Measurements from ENCODE around the gene NABP1.
"Not testable (repeated sequence)": the region's sequence is repeated elsewhere in the genome, so short reads cannot be mapped to it uniquely, and the experiment has no call there.

Gene NABP1, protein sequence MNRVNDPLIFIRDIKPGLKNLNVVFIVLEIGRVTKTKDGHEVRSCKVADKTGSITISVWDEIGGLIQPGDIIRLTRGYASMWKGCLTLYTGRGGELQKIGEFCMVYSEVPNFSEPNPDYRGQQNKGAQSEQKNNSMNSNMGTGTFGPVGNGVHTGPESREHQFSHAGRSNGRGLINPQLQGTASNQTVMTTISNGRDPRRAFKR

DNA sequence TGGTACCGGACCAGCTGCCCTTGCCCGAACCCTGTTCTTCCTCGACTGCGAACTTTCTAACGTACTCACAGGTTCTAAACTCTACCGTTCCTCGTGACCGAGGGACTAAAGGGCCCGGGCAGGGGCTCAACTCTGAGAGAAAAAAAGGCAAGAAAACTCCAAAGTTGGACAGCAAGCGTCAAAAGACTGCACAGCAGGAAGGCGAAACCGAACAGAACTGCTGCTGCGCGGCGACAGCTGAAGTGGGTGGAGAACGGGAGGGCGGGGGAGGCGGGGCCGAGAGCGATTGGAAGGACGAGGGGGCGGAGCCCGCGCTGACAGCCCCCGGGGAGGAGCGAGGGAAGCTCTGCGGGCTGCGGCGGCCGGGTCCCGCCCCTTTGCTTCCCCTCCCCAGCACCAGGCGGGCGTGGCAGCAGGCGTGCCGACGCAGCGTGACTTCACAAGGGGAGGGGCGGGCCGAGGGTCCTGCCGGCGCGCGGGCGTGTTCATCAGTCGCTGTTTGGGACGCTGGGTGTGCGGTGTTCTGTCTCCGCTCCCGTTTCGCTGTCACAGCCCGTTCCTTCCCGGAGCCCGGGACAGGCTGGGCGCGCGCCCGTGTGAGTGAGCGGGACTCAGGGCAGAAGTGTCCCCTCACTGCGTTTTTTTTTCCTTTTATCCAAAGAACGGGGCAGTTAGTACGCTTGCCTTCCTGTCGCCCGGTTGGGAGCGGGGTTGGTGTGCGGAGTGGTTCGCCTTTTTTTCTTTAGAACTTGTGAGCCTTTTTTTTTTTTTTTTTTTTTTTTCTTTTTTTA is at the start of gene NABP1:
Gene NABP1 (plus strand): TSS at position 491 of the 791 bp plus-strand sequence. CDS start 479 bp downstream, outside the sequence.
- DNase-seq, result peak; percentile 83 to 85

DNA sequence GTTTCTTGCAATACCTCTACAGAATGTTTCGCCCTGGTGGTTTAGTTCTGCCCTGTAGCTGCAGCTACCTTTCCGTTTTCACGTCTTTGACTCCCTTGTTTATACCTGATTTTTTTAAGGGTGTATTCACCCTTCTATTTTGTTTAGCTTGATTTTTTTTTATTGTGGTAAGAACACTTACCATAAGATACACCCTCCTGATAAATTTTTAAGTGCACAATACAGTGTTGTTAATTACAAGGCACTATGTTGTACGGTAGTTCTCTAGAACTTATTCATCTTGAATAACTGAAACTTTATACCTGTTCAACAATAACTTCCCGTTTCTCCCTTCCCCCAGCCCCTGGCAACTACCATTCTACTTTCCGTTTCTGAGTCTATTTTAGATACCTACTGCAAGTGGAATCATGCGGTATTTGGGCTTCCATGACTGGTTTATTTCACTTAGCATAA is 48.9 kb upstream of the NABP1 start:
- DNase-seq, result no peak

DNA sequence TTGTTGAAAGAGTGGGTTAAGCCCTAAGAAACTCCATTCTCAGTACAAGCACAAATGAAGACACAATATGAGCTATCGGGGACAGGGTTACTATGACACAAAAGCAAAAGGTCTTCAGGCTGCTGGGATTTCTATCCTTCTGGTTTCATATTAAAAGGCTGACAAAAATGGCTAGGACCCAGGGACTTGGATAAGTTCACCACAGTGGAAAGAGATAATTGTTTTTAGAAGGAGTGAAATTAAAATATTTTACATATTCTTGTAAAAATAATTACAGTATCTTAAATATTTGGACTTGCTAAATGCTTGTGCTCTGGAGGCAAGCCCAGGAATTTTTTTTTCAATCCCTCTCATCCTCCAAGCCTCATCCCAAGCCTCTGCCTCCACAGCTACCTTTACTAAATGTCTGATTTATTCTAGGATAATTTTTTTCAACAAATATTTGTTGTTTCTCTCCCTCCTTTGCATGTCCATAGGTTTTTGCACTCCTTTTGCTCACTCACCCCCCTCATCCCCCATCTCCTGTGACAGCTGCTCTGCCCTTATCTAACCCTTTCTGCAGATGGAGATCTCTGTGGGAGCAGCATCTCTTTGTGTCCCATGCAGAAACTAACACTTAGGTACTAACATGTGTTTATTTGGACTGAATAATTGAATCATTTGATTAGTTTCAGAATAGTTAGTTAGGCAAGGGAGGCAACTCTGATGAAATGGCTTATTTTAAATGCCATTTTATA is 47.8 kb upstream of the NABP1 start:
- no peak for DNase-seq

DNA sequence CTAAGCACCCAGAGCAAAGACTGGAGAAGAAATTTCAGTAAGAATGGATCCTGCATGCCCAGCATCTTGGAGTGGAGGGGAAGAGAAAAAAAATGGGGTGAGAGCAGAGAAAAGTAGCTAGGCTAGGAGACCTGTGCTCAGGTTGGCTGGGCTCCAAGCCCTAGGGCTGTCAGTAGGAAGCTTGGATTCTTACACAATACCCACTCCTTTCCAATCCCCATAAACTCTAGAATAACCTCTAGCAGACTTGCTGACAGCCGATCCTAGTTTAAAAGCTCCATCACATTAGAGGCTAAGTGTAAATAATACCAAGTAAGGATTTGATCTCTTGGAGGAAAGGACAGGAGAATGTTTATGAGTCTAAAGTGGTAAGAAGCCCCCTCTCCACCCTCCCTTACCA is 46.2 kb upstream of the NABP1 start:
- DNase-seq, result no peak

DNA sequence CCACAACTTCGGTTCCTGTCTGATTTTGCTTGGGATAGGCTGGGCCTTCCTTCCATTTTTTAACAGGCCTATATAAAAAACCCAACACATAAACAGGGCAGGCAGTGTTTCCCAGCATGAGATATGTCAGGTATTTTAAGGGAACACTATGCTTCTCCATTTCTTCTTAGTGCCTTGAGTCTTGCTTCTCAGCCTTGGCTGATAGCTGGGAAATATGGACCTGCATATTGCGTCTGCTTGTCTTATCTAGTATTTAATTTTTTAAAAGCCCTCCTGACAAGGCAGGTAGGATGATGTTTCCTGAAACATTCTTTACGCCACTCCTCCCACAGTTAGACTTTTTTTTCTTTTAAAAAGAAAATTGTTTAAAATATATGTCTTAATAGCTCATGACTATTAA is 45.5 kb upstream of the NABP1 start:
- no peak for DNase-seq

DNA sequence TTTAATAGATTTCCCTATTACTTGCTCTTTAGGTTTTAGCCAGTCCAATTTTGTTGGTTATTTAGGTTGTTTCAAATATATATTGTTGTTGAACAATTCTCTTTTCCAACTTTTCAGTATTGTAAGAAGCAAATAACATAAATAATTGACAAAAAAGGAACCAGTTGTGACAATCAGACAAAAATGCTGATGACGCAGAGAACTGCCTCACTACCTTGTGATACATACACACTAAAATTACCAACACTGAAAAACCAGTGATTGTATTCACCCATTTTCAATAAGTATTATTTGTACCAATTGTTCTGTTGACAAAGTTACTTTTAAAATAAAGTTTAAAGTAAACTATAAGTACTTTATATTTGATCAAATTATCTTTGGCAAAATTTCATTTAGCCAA is 43.1 kb upstream of the NABP1 start:
- no peak for DNase-seq

DNA sequence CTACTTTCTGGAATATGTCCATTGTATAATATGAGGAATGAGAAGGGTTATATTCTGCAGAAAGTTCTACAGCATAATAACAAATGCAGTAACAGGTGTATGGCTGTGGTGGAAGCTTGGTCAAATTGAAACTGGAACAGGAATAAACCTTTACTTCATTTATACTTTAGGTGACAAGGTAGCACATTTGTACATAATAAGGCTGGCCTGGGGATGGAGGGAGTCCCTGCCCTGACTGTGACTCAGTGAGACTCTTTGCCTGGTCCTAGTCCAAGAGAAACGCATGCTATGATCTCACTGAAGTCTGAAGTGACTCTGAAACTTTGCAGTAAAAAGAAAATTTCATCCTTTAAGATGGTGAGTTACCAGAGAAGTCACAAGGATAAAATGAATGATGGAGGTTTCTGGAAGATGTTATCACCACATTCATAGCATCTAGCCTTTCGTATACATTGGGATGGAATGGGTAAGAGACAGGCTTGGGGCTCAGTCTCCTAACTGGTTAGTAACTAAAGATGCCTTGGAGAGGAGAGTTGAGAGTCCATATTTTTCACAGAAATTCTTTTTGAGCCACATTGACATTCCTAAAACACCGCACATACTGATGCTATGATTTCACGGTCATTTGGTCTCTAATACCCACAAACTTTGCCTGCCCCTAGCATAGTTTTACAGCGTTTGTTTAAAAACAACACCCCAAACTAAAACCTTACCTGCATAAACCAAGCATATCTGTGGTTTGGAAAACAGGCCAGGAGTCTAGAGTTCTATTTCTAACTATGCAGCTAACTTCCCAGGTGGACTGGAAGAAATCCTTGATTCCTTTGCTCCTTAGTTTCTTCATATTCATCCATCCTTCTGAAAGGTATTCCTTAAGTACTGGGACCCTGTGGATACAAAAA is 42.4 kb upstream of the NABP1 start:
- DNase-seq, result no peak

DNA sequence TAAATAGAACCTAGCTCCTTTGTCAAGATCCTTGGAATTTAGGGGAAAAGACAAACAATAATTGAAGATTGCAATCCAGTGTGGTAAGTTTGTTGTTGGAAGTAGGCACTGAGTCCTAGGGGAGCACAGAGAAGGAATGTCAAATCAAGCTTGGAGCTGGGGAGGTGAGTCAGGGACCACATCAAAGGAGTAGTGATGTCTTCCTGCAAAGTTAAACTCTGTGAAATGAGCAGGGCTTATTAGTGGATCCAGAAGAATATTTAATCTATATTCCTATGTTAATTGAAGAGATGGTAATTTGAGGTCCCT is 41.7 kb upstream of the NABP1 start:
- no peak for DNase-seq

DNA sequence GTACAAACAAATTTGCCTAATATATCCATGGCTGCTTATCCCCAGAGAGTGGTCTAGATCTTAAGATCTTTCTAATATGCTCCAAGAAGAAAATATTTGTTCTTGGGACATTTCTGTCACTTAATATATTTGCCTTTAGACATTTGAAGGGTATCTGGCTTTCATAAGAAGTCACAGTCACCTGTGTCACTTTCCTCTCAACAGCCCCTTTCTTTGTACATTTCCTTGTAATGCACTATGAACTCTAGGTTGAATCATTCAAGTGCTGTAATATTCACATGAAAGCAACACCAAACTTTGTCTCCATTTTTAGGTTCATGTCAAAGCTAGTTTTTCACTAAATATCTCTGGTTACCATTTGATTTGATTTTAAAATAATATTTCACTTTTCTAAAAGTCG is 41.4 kb upstream of the NABP1 start:
- no peak for DNase-seq

DNA sequence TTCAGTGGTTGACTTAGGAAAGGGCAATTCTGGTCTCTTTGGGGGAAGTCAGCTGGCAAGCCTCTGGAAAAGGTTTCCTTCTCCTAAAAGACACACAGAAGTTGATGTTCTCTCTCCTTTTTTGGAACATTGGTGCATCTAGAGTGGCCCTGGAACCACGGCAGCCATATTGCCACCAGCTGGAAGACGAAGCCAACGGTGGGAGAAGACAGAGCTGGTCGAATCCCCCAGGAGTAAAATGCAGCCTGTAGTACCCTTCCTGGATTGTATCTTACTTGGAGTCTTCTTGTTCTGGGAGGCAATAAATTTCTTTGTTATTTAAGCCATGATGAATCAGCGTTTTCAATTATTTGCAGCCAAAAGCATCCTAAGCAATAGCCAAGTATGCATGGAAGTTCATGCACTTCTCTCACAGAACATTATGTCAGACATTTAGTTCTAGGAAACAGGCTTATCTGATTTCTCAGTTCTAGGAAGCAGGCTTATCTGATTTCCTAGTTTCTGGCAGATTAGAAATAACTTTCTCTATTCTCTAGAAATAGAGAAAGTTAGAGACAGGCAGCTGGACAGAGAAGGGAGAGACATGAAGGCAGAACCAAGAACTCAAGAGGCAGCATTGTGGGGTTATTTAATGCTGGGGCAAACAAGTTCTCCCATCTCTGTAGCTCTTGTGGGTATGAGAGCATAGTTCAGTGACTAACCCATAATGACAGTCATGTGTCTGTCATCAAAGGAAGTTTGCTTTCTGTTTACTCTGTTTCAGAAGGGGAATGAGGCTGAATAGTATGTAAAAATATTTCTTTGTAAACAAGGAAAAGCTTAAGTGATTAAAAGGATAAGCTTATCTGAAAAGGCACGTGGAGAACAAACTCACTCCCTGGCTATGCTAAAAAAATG is 40.5 kb upstream of the NABP1 start:
- DNase-seq, result no peak

DNA sequence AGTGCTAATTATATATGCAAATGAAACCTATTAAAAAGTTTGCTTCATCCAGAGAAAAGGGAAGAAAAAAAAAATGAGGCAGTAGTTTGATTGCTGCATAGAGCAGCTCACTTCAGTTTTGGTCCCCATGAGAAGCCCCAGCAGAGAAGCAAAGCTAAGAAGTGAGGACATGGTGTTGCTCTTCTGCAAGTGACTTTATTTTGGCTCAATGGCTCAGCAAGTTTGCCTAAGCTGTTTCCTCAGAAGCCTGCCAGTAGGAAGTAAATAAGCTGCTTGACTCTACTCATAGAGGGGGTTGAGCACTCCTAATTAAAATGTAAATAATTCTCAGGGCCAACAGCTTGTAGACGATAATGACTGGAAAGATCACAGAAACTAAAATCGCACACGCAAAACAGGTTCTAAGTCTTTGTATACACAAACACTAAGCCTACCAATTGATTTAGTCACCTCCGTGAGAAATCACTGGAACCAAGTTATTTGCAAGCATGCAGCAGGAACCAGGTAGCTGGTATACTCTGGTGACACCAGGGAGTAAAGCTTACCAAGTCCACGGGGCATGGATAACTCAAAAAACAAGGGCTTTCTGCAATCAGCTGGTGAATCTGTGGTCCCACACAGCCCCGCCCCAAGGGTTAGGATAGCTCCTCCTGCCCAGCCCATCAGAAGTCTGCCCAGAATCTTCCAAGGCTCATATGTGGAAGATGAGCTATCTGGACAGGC is 39.7 kb upstream of the NABP1 start:
- DNase-seq, result no peak

DNA sequence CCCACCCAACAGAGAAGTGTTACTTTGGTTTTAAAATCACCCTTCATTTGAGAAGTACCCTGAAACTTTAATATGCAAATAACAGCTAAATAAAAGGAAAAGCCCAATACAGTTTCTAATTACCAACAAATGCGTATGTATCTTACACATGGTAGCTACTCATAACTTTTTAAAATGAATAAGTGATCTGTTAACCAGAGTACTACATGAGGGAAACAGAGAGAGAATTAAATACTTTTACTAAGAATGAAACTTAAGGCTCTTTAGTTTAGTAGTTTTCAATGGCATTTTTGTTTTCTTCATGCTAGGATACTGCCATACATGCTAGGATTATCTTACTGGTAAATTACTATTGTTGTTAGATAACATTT is 39.1 kb upstream of the NABP1 start:
- no peak for DNase-seq

DNA sequence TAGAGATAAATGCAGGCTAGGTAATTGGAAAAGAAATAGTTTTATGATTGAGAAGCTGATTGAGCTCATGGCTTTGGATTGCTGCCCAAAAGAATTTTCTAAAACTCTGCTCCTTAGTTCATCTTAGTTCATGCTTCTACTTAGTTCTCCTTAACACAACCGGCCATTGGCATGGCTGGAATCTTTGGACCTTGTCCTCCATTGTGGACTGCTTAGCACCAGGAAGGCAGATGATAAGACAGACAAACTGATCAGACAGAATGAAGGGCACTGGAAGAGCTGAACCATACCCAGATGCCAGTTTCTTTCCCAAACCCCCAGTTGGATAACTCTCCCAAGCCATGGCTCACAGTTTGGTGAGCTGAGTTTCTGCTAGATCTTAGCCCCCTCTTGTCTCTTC is 36.3 kb upstream of the NABP1 start:
- no peak for DNase-seq

DNA sequence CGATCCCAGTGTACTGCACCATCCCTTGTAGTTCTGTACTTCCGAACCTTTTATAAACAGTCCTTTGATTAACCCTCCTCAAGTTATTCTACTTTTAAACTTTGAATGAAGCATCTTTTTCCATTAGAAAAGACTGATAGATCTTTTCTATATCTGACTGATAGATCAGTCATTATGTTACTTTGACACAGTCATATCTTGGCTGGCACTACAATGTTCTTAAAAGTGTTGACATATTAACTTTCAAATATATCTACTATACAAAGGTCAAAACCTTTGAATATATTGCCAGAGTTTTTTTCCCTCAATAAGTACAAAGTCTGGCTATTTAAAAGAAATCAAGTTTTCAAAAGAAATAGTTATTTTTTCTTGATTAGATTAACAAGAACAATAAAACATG is 35.4 kb upstream of the NABP1 start:
- DNase-seq, result no peak

DNA sequence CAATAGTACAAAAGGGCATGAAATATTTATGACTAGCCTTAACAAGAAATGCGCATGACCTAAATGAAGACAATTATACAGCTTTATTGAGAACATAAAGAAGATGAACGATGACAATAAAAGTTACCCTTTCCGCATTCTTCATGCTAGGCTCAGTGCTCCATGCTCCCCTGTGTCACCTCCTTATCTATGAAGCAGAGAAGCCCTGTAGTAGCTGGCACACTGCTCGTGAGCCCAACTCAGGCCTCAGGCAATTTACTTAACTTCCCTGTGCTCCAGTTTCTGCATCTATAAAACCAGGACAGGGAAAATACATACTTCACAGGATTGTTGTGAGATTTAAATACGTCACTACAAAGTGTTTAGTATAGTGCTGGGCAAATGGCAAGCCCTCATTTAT is 34.5 kb upstream of the NABP1 start:
- no peak for DNase-seq

DNA sequence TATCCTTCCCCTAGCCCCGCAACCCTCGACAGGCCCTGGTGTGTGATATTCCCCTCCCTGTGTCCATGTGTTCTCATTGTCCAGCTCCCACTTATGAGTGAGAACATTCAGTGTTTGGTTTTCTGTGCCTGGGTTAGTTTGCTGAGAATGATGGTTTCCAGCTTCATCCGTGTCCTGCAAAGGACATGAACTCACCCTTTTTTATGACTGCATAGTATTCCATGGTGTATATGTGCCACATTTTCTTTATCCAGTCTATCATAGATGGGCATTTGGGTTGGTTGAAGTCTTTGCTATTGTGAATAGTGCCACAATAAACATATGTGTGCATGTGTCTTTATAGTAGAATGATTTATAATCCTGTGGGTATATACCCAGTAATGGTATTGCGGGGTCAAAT is 33.3 kb upstream of the NABP1 start:
- not testable (repeated sequence) for DNase-seq

DNA sequence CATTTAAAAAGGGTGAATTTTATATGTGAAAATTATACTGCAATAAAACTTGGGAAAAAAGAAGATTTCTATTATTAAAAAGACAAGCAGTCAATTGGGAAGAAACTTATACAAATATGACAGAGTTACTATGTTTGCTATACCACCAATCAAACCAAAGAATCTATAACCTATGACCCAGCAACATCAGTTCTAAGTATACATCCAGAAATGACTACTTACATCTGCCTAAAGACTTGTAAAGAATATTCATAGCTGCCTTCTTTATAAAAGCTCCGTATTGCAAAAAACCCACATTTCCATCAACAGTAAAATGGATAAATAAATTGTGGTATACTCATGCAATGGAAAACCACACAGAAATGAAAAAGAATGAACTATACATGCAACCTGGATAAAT is 32.9 kb upstream of the NABP1 start:
- no peak for DNase-seq

DNA sequence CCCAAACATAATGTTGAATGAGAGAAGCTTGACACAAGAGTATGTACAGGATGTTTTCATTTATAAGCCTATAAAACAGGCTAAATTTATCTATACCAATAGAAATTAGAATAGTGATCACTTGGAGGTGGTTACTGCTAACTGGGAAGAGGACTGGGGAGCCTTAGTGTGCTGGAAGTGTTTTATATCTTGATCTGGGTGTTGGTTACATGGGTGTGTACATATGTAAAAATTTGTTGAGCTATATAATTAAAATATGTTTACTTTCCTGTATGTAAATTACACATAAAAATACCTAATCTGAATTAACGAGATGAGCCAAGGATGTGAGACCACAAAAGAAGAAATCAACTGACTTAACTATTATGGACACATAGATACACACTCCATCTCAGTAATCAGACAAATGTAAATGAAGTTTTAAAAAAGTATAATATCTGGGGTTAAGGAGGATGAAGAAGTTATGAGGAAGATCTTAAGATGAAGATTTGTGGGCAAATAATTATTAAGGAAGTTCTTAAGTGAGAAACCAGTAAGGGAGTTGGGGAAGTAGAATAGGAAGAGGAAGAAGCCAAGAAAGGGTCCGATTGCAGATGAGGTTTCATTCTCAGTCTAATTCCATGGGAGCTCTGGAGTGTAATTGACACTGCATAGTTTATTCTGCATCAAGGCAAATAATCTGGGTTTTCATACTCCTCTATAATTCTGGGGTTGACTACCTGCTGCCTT is 32.3 kb upstream of the NABP1 start:
- DNase-seq, result no peak

DNA sequence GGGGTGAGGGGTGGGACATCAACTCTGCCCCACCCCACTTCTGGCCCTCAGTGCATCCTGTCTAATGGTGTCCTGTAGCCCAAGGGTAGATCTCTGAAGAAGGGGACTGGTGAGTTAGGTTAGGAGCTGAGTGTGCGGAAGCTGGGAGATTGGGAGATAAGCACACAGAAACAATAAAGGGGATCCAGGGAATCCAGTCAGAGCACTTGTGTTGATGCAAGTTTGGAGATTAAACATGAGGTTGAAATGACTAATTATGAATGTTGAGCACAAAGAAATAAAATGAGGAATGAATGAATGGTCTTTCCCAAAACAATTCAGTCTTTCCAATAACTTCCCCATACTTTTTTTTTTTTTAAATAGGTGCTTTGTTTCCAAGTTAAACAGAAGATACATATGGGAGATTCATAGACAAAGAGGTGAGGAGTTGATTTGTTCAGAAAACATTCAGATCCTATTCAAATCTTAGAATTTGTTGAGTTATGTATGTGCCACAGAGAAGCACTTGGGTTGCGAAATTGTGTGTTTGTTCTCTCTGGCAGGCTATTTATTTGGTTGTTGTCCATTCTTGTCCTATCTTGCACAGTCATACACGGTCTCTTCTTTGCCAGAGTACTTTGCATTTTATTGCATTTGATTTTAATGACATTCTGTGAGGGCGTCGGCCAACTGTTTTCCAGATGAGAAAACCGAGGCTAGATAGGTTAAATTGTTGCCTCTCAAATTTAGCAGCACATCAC is 31.6 kb upstream of the NABP1 start:
- DNase-seq, result no peak

DNA sequence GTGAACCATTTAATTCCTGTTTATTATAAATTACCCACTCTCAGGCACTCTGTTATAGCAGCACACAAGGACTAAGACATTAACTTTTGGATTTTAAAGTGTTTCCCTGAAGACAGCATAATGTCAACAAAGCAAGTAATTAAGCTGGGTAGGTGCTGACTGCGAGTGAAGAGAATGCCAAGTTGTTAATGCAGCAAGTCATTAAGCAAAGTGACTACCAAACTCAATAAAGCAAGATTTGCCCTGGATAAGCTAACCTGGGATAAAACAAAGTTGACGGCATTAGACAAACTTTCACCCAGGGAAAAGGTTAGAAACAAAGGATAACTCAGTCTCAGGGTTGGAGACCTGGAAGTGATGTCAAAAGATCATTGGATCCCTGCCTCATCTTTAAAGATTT is 28.4 kb upstream of the NABP1 start:
- DNase-seq, result no peak

Data from NCI-H1930 (cell line).